ENCODE measurements around the gene IFNG-AS1.

Gene IFNG-AS1

GRCh38 chr12:67989184-67989920 is at the start of gene IFNG-AS1:
Gene IFNG-AS1, plus strand, starts transcription at chr12:67989447.
- Histone ChIP-seq H3K4me1 (ENCODE audit: control insufficient read depth, insufficient read depth, low read length, unreplicated experiment) (no peaks in the 10 kb centered on the region), H3K4me3 (ENCODE audit: low read depth, low read length) (no peak within 1 kb of the TSS), H3K27ac (ENCODE audit: low read depth, low read length) (no peak within 1 kb of the TSS), H3K36me3 (ENCODE audit: insufficient read depth, low read length) (no peaks in the 10 kb centered on the region), H2AFZ (ENCODE audit: low read length, unreplicated experiment) (no peak within 1 kb of the TSS), H3K27me3 (ENCODE audit: insufficient read depth, low read length) (peaks cover 4% of the 10 kb centered on the region; the same call in 1 of the 2 replicates), H3K79me2 (ENCODE audit: control insufficient read depth, insufficient read depth, low read length, unreplicated experiment) (no peaks in the 10 kb centered on the region)

- Histone ChIP-seq H3K27ac (ENCODE audit: low read depth, low read length) (no peak overlapping the region), H3K4me3 (ENCODE audit: low read depth, low read length) (no peak overlapping the region), H3K27me3 (ENCODE audit: insufficient read depth, low read length) (no peaks in the 10 kb centered on the region), H3K79me2 (ENCODE audit: control insufficient read depth, insufficient read depth, low read length, unreplicated experiment) (no peaks in the 10 kb centered on the region), H3K4me1 (ENCODE audit: control insufficient read depth, insufficient read depth, low read length, unreplicated experiment) (no peaks in the 10 kb centered on the region), H3K36me3 (ENCODE audit: insufficient read depth, low read length) (no peaks in the 10 kb centered on the region), H2AFZ (ENCODE audit: low read length, unreplicated experiment) (no peak overlapping the region)
Observed at GRCh38 chr12:67939611-67940010, 49.6 kb upstream of the IFNG-AS1 start.

GRCh38 chr12:67940780-67941243 is 48.4 kb upstream of the IFNG-AS1 start:
- H3K27ac ChIP-seq (ENCODE audit: low read depth, low read length) = no peak overlapping the region
- no peak overlapping the region for H3K4me3 ChIP-seq (ENCODE audit: low read depth, low read length)
- peak overlapping the region; percentile 52 for H2AFZ ChIP-seq (ENCODE audit: low read length, unreplicated experiment)
- H3K36me3 ChIP-seq (ENCODE audit: insufficient read depth, low read length) = no peaks in the 10 kb centered on the region
- no peaks in the 10 kb centered on the region for H3K4me1 ChIP-seq (ENCODE audit: control insufficient read depth, insufficient read depth, low read length, unreplicated experiment)
- no peaks in the 10 kb centered on the region for H3K79me2 ChIP-seq (ENCODE audit: control insufficient read depth, insufficient read depth, low read length, unreplicated experiment)
- no peaks in the 10 kb centered on the region for H3K27me3 ChIP-seq (ENCODE audit: insufficient read depth, low read length)

DNA sequence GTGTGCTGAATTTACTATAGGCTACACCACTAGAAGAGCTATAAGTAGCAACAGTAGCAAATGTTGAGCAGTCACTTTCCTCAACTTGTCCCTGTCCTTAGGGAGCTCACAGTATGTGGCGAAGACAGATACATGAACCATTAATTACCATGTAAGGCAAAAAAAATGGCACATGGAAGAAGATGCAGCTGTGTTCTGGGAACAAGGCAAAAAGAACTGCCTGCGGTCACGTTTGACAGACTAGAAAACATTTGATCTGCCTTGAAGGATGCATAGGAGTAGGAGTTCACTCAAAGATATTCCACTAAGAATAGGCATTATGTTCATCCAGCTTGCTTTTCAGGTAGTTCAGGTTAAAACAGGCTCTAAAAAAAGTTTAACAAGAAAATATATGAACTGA is 46.5 kb upstream of the IFNG-AS1 start:
- Histone ChIP-seq H3K27me3 (ENCODE audit: insufficient read depth, low read length) (no peaks in the 10 kb centered on the region), H2AFZ (ENCODE audit: low read length, unreplicated experiment) (peak overlapping the region; percentile 16), H3K79me2 (ENCODE audit: control insufficient read depth, insufficient read depth, low read length, unreplicated experiment) (no peaks in the 10 kb centered on the region), H3K36me3 (ENCODE audit: insufficient read depth, low read length) (no peaks in the 10 kb centered on the region), H3K4me3 (ENCODE audit: low read depth, low read length) (no peak overlapping the region), H3K4me1 (ENCODE audit: control insufficient read depth, insufficient read depth, low read length, unreplicated experiment) (no peaks in the 10 kb centered on the region), H3K27ac (ENCODE audit: low read depth, low read length) (no peak overlapping the region)

DNA sequence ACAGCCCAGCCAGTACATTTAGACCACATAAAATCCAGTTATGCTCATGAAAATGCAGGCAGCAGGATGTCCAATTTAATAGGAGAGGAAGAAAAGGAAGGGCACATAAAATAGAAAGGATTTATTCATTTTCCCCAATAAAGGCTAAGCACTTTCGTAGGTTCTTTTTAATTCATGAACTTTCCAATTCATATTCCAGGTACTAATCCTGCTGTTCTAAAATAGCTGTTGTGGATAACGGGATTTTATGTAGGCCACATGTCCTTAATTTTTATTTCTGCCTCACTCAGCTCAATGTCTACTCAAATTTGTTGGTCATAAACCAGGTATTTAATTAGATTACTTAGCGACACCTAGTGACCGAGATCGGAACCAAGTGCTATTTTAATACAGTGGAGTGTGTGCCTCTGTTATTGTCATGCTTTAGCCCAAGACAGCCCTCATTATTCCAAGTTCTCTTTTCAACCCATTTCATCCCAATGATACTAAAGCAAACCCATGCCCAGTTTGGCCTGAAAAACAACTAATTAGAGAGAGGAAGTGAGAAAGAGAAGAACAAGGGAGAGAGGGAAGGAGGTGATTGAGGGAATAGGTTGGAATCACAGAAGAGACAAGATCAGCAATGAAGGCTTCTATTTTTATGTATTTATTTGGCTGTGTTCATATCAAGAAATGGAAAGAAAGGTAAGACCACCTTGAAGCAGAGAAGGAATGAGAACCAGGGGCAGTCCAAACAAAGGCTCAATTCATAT is 45.9 kb upstream of the IFNG-AS1 start:
- no peak overlapping the region for H3K27ac ChIP-seq (ENCODE audit: low read depth, low read length)

DNA sequence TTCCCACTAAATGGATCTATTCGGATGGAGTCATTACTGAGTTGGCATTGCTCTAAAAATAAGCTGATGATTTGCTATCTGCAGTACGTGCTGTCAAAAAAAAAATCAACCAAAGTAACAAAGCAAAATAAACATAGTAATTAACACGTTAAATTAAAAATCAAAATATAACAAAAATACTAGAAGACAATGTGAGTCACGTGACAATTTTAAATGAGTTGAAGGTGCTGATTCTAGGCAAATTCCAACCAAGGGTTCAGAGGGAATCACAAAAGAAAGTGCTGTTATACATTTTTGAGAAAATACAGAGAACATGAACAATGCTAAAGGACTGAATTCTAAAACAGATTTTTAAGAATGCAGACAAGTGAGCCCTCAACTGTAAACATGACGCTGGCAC is 45.2 kb upstream of the IFNG-AS1 start:
- Histone ChIP-seq H3K27me3 (ENCODE audit: insufficient read depth, low read length) (no peaks in the 10 kb centered on the region), H3K79me2 (ENCODE audit: control insufficient read depth, insufficient read depth, low read length, unreplicated experiment) (no peaks in the 10 kb centered on the region), H2AFZ (ENCODE audit: low read length, unreplicated experiment) (no peak overlapping the region), H3K4me1 (ENCODE audit: control insufficient read depth, insufficient read depth, low read length, unreplicated experiment) (no peaks in the 10 kb centered on the region), H3K27ac (ENCODE audit: low read depth, low read length) (no peak overlapping the region), H3K36me3 (ENCODE audit: insufficient read depth, low read length) (no peaks in the 10 kb centered on the region), H3K4me3 (ENCODE audit: low read depth, low read length) (no peak overlapping the region)

More for the DNA sequence above, 45.9 kb upstream of the IFNG-AS1 start:
- Histone ChIP-seq H3K4me3 (ENCODE audit: low read depth, low read length) (no peak overlapping the region), H2AFZ (ENCODE audit: low read length, unreplicated experiment) (peak overlapping the region; percentile 16), H3K36me3 (ENCODE audit: insufficient read depth, low read length) (no peaks in the 10 kb centered on the region), H3K27me3 (ENCODE audit: insufficient read depth, low read length) (no peaks in the 10 kb centered on the region), H3K79me2 (ENCODE audit: control insufficient read depth, insufficient read depth, low read length, unreplicated experiment) (no peaks in the 10 kb centered on the region), H3K4me1 (ENCODE audit: control insufficient read depth, insufficient read depth, low read length, unreplicated experiment) (no peaks in the 10 kb centered on the region)

DNA sequence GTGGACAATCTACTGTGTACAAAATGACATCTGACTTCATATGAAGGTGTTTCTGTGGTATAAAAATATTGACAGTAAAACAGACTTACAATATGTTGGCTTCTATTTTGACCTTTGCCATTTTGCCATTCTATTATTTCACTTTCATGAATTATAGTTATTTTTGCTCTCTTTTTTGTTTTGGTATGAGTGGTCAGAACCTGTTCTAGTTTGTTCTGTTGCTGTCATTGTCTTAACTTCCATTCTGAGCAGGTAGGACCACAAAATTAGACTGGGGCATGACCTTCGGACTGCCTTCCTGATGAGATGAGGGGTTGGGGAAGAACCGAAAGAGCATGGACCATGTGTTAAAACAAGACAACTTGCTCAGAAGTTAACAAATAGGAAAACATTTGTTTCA is 36.5 kb upstream of the IFNG-AS1 start:
- H3K4me1 ChIP-seq (ENCODE audit: control insufficient read depth, insufficient read depth, low read length, unreplicated experiment) = no peaks in the 10 kb centered on the region
- no peaks in the 10 kb centered on the region for H3K79me2 ChIP-seq (ENCODE audit: control insufficient read depth, insufficient read depth, low read length, unreplicated experiment)
- H3K27ac ChIP-seq (ENCODE audit: low read depth, low read length) = no peak overlapping the region
- H3K27me3 ChIP-seq (ENCODE audit: insufficient read depth, low read length) = no peaks in the 10 kb centered on the region
- no peaks in the 10 kb centered on the region for H3K36me3 ChIP-seq (ENCODE audit: insufficient read depth, low read length)
- H3K4me3 ChIP-seq (ENCODE audit: low read depth, low read length) = no peak overlapping the region
- no peak overlapping the region for H2AFZ ChIP-seq (ENCODE audit: low read length, unreplicated experiment)

DNA sequence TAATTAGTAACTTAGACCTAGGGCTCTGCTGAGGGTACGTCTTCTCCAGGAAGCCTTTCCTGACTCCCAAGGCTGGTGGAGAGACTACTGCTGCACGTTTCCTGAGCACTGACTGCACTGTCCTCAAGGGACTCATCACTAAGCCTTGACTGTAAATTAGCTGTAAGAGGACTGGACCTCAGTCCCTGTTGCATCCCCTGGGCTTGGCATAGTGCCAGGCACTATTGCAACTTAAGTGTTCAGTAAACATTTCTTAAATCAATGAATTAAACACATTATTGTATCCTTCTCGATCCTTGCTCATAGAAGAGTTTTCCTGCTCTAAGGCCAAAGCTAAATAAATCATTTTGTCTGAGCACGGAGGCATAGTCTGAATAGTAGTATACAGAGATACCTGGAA is 31.9 kb upstream of the IFNG-AS1 start:
- Histone ChIP-seq H3K27ac (ENCODE audit: low read depth, low read length) (no peak overlapping the region), H3K4me1 (ENCODE audit: control insufficient read depth, insufficient read depth, low read length, unreplicated experiment) (no peaks in the 10 kb centered on the region), H3K4me3 (ENCODE audit: low read depth, low read length) (no peak overlapping the region), H3K36me3 (ENCODE audit: insufficient read depth, low read length) (no peaks in the 10 kb centered on the region), H2AFZ (ENCODE audit: low read length, unreplicated experiment) (no peak overlapping the region), H3K79me2 (ENCODE audit: control insufficient read depth, insufficient read depth, low read length, unreplicated experiment) (no peaks in the 10 kb centered on the region), H3K27me3 (ENCODE audit: insufficient read depth, low read length) (no peaks in the 10 kb centered on the region)

DNA sequence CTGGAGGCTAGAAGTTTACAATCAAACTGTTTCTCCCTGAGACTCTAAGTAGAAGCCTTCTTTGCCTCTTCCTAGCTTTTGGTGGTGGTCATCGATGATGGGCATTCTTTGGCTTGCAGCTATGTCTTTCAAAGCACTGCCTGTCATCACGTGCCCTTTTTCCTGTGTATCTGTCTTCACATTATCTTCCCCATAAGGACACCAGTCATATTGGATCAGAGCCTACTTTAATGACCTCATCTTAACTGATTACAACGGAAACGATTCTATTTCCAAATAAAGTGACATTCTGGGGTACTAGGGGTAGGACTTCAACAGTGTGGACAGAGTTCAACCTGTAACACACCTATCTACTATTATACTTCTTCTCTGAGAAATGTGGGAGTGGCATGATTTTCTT is 31.1 kb upstream of the IFNG-AS1 start:
- Histone ChIP-seq H3K4me3 (ENCODE audit: low read depth, low read length) (no peak overlapping the region), H3K79me2 (ENCODE audit: control insufficient read depth, insufficient read depth, low read length, unreplicated experiment) (no peaks in the 10 kb centered on the region)

GRCh38 chr12:67964456-67964855 is 24.8 kb upstream of the IFNG-AS1 start:
- Histone ChIP-seq H3K27ac (ENCODE audit: low read depth, low read length) (no peak overlapping the region), H3K4me1 (ENCODE audit: control insufficient read depth, insufficient read depth, low read length, unreplicated experiment) (no peaks in the 10 kb centered on the region), H3K27me3 (ENCODE audit: insufficient read depth, low read length) (no peaks in the 10 kb centered on the region), H3K36me3 (ENCODE audit: insufficient read depth, low read length) (no peaks in the 10 kb centered on the region), H2AFZ (ENCODE audit: low read length, unreplicated experiment) (no peak overlapping the region), H3K4me3 (ENCODE audit: low read depth, low read length) (no peak overlapping the region), H3K79me2 (ENCODE audit: control insufficient read depth, insufficient read depth, low read length, unreplicated experiment) (no peaks in the 10 kb centered on the region)

More for the DNA sequence above, 31.1 kb upstream of the IFNG-AS1 start:
- H3K4me1 ChIP-seq (ENCODE audit: control insufficient read depth, insufficient read depth, low read length, unreplicated experiment) = no peaks in the 10 kb centered on the region
- H3K36me3 ChIP-seq (ENCODE audit: insufficient read depth, low read length) = no peaks in the 10 kb centered on the region
- H3K27me3 ChIP-seq (ENCODE audit: insufficient read depth, low read length) = no peaks in the 10 kb centered on the region
- H2AFZ ChIP-seq (ENCODE audit: low read length, unreplicated experiment) = no peak overlapping the region
- no peak overlapping the region for H3K27ac ChIP-seq (ENCODE audit: low read depth, low read length)

DNA sequence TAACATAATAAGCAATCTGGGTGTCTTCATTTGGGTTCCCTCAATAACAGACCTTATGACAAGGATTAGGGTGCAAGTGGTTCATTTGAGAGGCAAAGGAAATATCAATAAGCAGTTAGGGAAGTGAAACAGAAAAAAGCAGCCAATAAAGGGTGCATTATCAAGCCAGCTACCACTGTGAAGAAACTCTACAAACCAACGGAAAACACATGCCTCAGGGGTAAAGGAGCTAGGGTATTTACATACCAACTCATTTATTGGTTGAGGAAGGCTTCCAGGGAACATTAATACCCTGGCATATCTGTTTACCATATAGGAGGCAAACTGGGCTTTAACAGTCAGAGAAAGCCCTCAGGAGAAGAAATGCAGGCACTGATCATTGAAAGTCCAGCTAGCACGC is 22.7 kb upstream of the IFNG-AS1 start:
- H3K27ac ChIP-seq (ENCODE audit: low read depth, low read length) = no peak overlapping the region
- H3K36me3 ChIP-seq (ENCODE audit: insufficient read depth, low read length) = no peaks in the 10 kb centered on the region
- H3K4me1 ChIP-seq (ENCODE audit: control insufficient read depth, insufficient read depth, low read length, unreplicated experiment) = no peaks in the 10 kb centered on the region
- H3K4me3 ChIP-seq (ENCODE audit: low read depth, low read length) = no peak overlapping the region
- no peaks in the 10 kb centered on the region for H3K27me3 ChIP-seq (ENCODE audit: insufficient read depth, low read length)
- H3K79me2 ChIP-seq (ENCODE audit: control insufficient read depth, insufficient read depth, low read length, unreplicated experiment) = no peaks in the 10 kb centered on the region
- H2AFZ ChIP-seq (ENCODE audit: low read length, unreplicated experiment) = no peak overlapping the region

Measured in ACC112 (cell line).